ENCODE results near the gene POLR2E. TPM values are rescaled to one million over a fixed set of nuclear protein-coding genes. Genes with fewer than 3 reads are reported as not detected.

Gene POLR2E
- total RNA-seq, 1 experiment from 2014 or later: 261 TPM

GRCh38 chr19:1045247-1045603 is 50.0 kb downstream of the POLR2E start:
- Histone ChIP-seq H3K27ac (ENCODE audit: insufficient read length, low read depth, low read length) (no peak overlapping the region), H4K20me1 (ENCODE audit: control insufficient read depth, insufficient read depth, insufficient read length) (no peaks in the 10 kb centered on the region), H3K56ac (ENCODE audit: insufficient read length, low read depth, low read length) (no peak overlapping the region), H2BK20ac (ENCODE audit: low read depth, low read length, poor library complexity, severe bottlenecking) (no peak overlapping the region), H2AK5ac (ENCODE audit: insufficient read length, low read length) (no peak overlapping the region), H3K4me2 (ENCODE audit: insufficient read depth, insufficient read length, low read length) (no peak overlapping the region), H3K18ac (ENCODE audit: insufficient read length, low read depth, low read length) (no peak overlapping the region), H3K79me1 (ENCODE audit: insufficient read depth, low read depth, low read length, poor library complexity, severe bottlenecking) (no peaks in the 10 kb centered on the region), H2AFZ (ENCODE audit: low read length) (no peak overlapping the region), H2BK15ac (ENCODE audit: low read depth, low read length) (no peak overlapping the region), H3K14ac (ENCODE audit: insufficient read depth, low read length) (no peak overlapping the region), H4K8ac (replicated peaks; ENCODE audit: insufficient read length, low read depth, low read length) (no peak overlapping the region), H3K4me1 (ENCODE audit: insufficient read depth, low read length) (no peaks in the 10 kb centered on the region; the same call in 1 of the 2 replicates), H3K4ac (ENCODE audit: low read depth, low read length) (no peak overlapping the region), H2BK5ac (ENCODE audit: insufficient read length, low read length) (no peak overlapping the region), H3K79me2 (ENCODE audit: insufficient read depth, low read length) (no peaks in the 10 kb centered on the region), H3T11ph (ENCODE audit: low read length) (no peak overlapping the region), H4K5ac (ENCODE audit: insufficient read length, low read depth, low read length) (no peak overlapping the region), H2BK120ac (ENCODE audit: low read depth, low read length, poor library complexity, severe bottlenecking) (no peak overlapping the region), H3K9ac (ENCODE audit: extremely low read depth, insufficient read length, low read length) (no peak overlapping the region), H4K91ac (ENCODE audit: insufficient read length, low read depth, low read length) (no peak overlapping the region), H3K23me2 (ENCODE audit: insufficient read length, low read depth, low read length, poor library complexity, severe bottlenecking) (peaks cover 5% of the 10 kb centered on the region), H2BK12ac (ENCODE audit: insufficient read length, low read depth, low read length) (no peak overlapping the region), H3K27me3 (ENCODE audit: insufficient read depth, low read length) (no peaks in the 10 kb centered on the region), H3K9me3 (ENCODE audit: control insufficient read depth, low read depth, low read length) (no peaks in the 10 kb centered on the region), H3K23ac (ENCODE audit: insufficient read length, low read depth, low read length) (no peak overlapping the region)
- TF ChIP-seq CTCF (conservative IDR thresholded peaks at IDR 0.05): no peak
- Mint-ChIP-seq H3K4me3 (no peak overlapping the region; a peak in 1 of 5 replicates), H3K27me3 (ENCODE audit: low read depth) (0 out of 2 replicates have a peak, but pooled peaks cover 2% of the 10 kb centered on the region), H3K27ac (no peak overlapping the region), H3K4me1 (peaks cover 5 to 11% of the 10 kb centered on the region in 2 experiments; a peak in 2 of 4 replicates), H3K36me3 (ENCODE audit: insufficient read depth in 1 of 3, low read depth in 3 of 3) (peaks cover 0 to 12% (median 0%) of the 10 kb centered on the region in 3 experiments; a peak in 1 of 7 replicates), H3K9me3 (no peaks in the 10 kb centered on the region)
- DNase-seq: peak; percentile 97
- WGBS (ENCODE audit: extremely low coverage, insufficient read length, low lambda C conversion rate): no CpG with 5 or more reads among the region's 10 CpGs
